IMR-90 (cell line): ENCODE results near the gene TFB1M. TPM values are rescaled to one million over a fixed set of nuclear protein-coding genes. Genes with fewer than 3 reads are reported as not detected.

Experiments
- ATAC-seq: fragments of 200-7000 bp; cut with Tn5 transposase; 2 replicates; pipeline ENCODE4 v1.9.1; 2020; ENCODE audit warnings: low read depth, mild to moderate bottlenecking, moderate library complexity
- BruUV-seq: library from RNA; stranded (reverse); fragments of 400-500 nt; replicated peaks from 2 replicates; lab custom pipeline; 2021; lab: Mats Ljungman, UMichigan
- CTCF ChIA-PET: fragments of 300-600 bp; formaldehyde crosslinking; extraction: SDS; loops from one replicate; lab custom pipeline; 2021; ENCODE audit warnings: antibody characterized with exemption; lab: Yijun Ruan, JAX
- POLR2A ChIA-PET: fragments of 300-600 bp; sonication (Branson Sonifier 250); formaldehyde crosslinking; loops from one replicate; lab custom pipeline; 2022; ENCODE audit warnings: antibody characterized with exemption; ENCODE audit not compliant: unreplicated experiment; lab: Charles Lee
- DNase-seq: peaks from one replicate; pipeline ENCODE4 v3.0.0; 2013
- H2AFZ ChIP-seq: replicated peaks from 2 replicates; pipeline ENCODE3; 2013; ENCODE audit warnings: low read length, mild to moderate bottlenecking; ENCODE audit not compliant: poor library complexity
- H2AK5ac ChIP-seq: 2 replicates; pipeline ENCODE4 v1.6.1; 2013; ENCODE audit warnings: low read depth, low read length, inconsistent platforms
- H2AK9ac ChIP-seq: replicated peaks from 2 replicates; pipeline ENCODE3; 2013; ENCODE audit warnings: mild to moderate bottlenecking, low read depth, low read length, moderate library complexity; ENCODE audit not compliant: poor library complexity
- H2BK120ac ChIP-seq: 2 replicates; pipeline ENCODE4 v1.6.1; 2013; ENCODE audit warnings: low read depth, low read length, inconsistent platforms
- H2BK15ac ChIP-seq: 3 replicates; pipeline ENCODE4 v1.6.1; 2013; ENCODE audit warnings: low read depth, low read length, inconsistent platforms
- H2BK20ac ChIP-seq: 2 replicates; pipeline ENCODE4 v1.6.1; 2013; ENCODE audit warnings: low read depth, mild to moderate bottlenecking, inconsistent platforms, low read length, moderate library complexity
- H2BK5ac ChIP-seq: 2 replicates; pipeline ENCODE4 v1.6.1; 2013; ENCODE audit warnings: mild to moderate bottlenecking, low read depth, low read length, inconsistent platforms; ENCODE audit not compliant: poor library complexity, severe bottlenecking
- H3K14ac ChIP-seq: replicated peaks from 2 replicates; pipeline ENCODE4 v1.6.1; 2013; ENCODE audit warnings: low read depth, low read length, inconsistent platforms
- H3K18ac ChIP-seq: 2 replicates; pipeline ENCODE4 v1.6.1; 2013; ENCODE audit warnings: low read depth, low read length, control low read depth
- H3K23ac ChIP-seq: 2 replicates; pipeline ENCODE4 v1.6.1; 2013; ENCODE audit warnings: low read depth, low read length, inconsistent platforms
- H3K27ac ChIP-seq: 2 replicates; pipeline ENCODE4 v1.5.1; 2013; ENCODE audit warnings: mild to moderate bottlenecking, control low read depth, low read length; ENCODE audit not compliant: insufficient read depth
- H3K27me3 ChIP-seq: 2 replicates; pipeline ENCODE4 v1.6.1; 2013; ENCODE audit warnings: low read length; ENCODE audit not compliant: control insufficient read depth, insufficient read depth
- H3K36me3 ChIP-seq: 2 replicates; pipeline ENCODE4 v1.6.1; 2013; ENCODE audit warnings: low read length, mixed read lengths; ENCODE audit not compliant: control insufficient read depth, insufficient read depth
- H3K4ac ChIP-seq: 2 replicates; pipeline ENCODE4 v1.6.1; 2013; ENCODE audit warnings: low read depth, low read length, inconsistent platforms
- H3K4me1 ChIP-seq: 2 replicates; pipeline ENCODE4 v1.6.1; 2013; ENCODE audit warnings: low read length, mixed read lengths; ENCODE audit not compliant: control insufficient read depth, insufficient read depth
- H3K4me2 ChIP-seq: 2 replicates; pipeline ENCODE4 v1.6.1; 2013; ENCODE audit warnings: low read depth, mild to moderate bottlenecking, control low read depth, low read length, moderate library complexity
- H3K4me3 ChIP-seq: 2 replicates; pipeline ENCODE4 v1.5.1; 2013; ENCODE audit warnings: low read depth, mild to moderate bottlenecking, control low read depth, low read length, moderate library complexity; ENCODE audit not compliant: insufficient read depth
- H3K56ac ChIP-seq: 2 replicates; pipeline ENCODE4 v1.6.1; 2013; ENCODE audit warnings: low read length, inconsistent platforms; ENCODE audit not compliant: insufficient read depth; ENCODE audit errors: extremely low read depth
- H3K79me1 ChIP-seq, 2 experiments: 2 replicates each; pipeline ENCODE4 v1.6.1; 2013; ENCODE audit warnings: low read length in 2 of 2, inconsistent platforms in 1 of 2, low read depth in 1 of 2
- H3K9ac ChIP-seq: 2 replicates; pipeline ENCODE4 v1.6.1; 2013; ENCODE audit warnings: low read depth, low read length, control low read depth
- H3K9me1 ChIP-seq: 2 replicates; pipeline ENCODE4 v1.6.1; 2013; ENCODE audit warnings: low read length, inconsistent platforms; ENCODE audit not compliant: insufficient read depth
- H3K9me3 ChIP-seq: 2 replicates; pipeline ENCODE4 v1.6.1; 2013; ENCODE audit warnings: low read length; ENCODE audit not compliant: control insufficient read depth, insufficient read depth
- H4K20me1 ChIP-seq: 2 replicates; pipeline ENCODE4 v1.6.1; 2013; ENCODE audit warnings: low read length, inconsistent platforms; ENCODE audit not compliant: insufficient read depth
- H4K5ac ChIP-seq: 2 replicates; pipeline ENCODE4 v1.6.1; 2013; ENCODE audit warnings: mild to moderate bottlenecking, low read depth, low read length, control low read depth
- H4K8ac ChIP-seq, 2 experiments: 2 replicates each; pipeline ENCODE4 v1.6.1; 2013; ENCODE audit warnings: low read depth in 2 of 2, low read length in 2 of 2, control low read depth in 1 of 2, inconsistent platforms in 1 of 2
- H4K91ac ChIP-seq: 2 replicates; pipeline ENCODE4 v1.6.1; 2013; ENCODE audit warnings: low read depth, low read length, inconsistent platforms; ENCODE audit not compliant: insufficient read depth
- CEBPB ChIP-seq: IDR thresholded peaks from 2 replicates; pipeline ENCODE4 v1.6.1; 2012; ENCODE audit warnings: low read depth, low read length, improper control_type of control experiment
- CHD1 ChIP-seq: IDR thresholded peaks from 2 replicates; pipeline ENCODE4 v1.6.1; 2012; ENCODE audit warnings: low read depth, low read length, improper control_type of control experiment
- MAFK ChIP-seq: IDR thresholded peaks from 2 replicates; pipeline ENCODE4 v1.6.1; 2012; ENCODE audit warnings: low read depth, low read length, improper control_type of control experiment
- WGBS, 2 experiments: methylation state at CpG; one replicate each; pipeline versions ENCODE4 v1.1.5 to v1.1.7; 2013; ENCODE audit warnings: missing lambda C conversion rate in 2 of 2; ENCODE audit not compliant: insufficient read length in 1 of 2; ENCODE audit errors: extremely low coverage in 2 of 2; 5-methylcytosine and 5-hydroxymethylcytosine counted together
- dilution Hi-C: fragments of 300-500 bp; cut with HindIII; formaldehyde crosslinking; loops from one replicate; pipeline ENCODE4 v1.14.3; 2018; ENCODE audit warnings: low sequenced_read_pairs; ENCODE audit not compliant: unreplicated experiment
- in situ Hi-C: fragments of 300-500 bp; cut with MboI; formaldehyde crosslinking; loops from 3 replicates; pipeline ENCODE4 v1.14.3; 2019; ENCODE audit warnings: low sequenced_read_pairs, inconsistent platforms, mixed read lengths
- intact Hi-C: fragments of 100-400 bp; cut with micrococcal nuclease; formaldehyde crosslinking; loops from 2 replicates; pipeline ENCODE4 v1.10.0; 2022
- polyA plus RNA-seq, 3 experiments: library from polyadenylated mRNA; depleted of rRNA; stranded (reverse); fragments of >200 nt; gene quantifications; 2 replicates each; pipeline ENCODE4 v1.2.3, GENCODE V29; 2012; ENCODE audit warnings: low replicate concordance in 1 of 3
- total RNA-seq: library from RNA; depleted of rRNA; stranded (reverse); fragments of >200 nt; gene quantifications from 2 replicates; pipeline ENCODE4 v1.2.3, GENCODE V29; 2012

Gene TFB1M
- total and polyA plus RNA-seq, 2 of the 4 experiments (the other 2 are of a cell fraction): 18.1 to 22.4 TPM

DNA sequence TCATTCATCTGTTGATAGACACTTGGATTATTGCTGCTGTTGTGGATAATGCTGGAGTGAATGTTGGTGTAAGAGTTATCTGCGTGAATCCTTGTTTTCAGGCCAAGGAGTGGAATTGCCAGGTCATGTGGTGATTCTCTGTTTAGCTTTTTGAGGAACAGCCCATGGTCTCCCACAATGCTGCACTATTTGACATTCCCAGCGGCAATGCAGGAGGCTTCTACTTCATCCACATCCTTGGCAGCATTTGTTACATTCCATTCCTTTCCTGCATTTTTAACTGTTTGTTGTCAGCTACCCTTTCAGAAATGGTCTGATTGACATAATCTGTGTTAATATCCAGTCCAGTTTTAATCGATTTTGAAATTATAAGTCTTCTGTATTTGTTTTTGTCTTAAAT lies 102.2 kb downstream of the TFB1M start:
- in situ Hi-C loops: no loop called here
- Histone ChIP-seq H2BK20ac (no peak overlapping the region), H4K5ac (no peak overlapping the region), H4K20me1 (no peaks in the 10 kb centered on the region), H3K4me1 (no peaks in the 10 kb centered on the region), H3K79me1 (no peaks in the 10 kb centered on the region), H3K4me2 (no peak overlapping the region), H2BK5ac (no peak overlapping the region), H3K9ac (no peak overlapping the region), H3K27me3 (no peaks in the 10 kb centered on the region), H3K23ac (no peak overlapping the region), H2AK9ac (peak overlapping the region; percentile 23), H2AFZ (no peak overlapping the region), H3K4ac (no peak overlapping the region), H3K4me3 (no peak overlapping the region), H2BK15ac (no peak overlapping the region), H3K14ac (no peak overlapping the region), H4K8ac (no peak overlapping the region), H3K27ac (no peak overlapping the region), H4K91ac (no peak overlapping the region), H3K56ac (no peak overlapping the region), H2BK120ac (no peak overlapping the region), H3K36me3 (peaks cover 1% of the 10 kb centered on the region), H3K9me1 (no peaks in the 10 kb centered on the region; the same call in 1 of the 2 replicates), H3K9me3 (no peaks in the 10 kb centered on the region), H2AK5ac (no peak overlapping the region), H3K18ac (no peak overlapping the region)
- no TSS peak for BruUV-seq
- DNase-seq (no peak), ATAC-seq (peak; percentile 24; the same call in 1 of the 2 replicates)
- CTCF ChIA-PET: interaction anchor here (1.0 kb wide), 1 partner anchor 12 kb away, joined by 3 read pairs; no protein-coding TSS in a partner anchor
- no peak for TF ChIP-seq CEBPB
- TF ChIP-seq CHD1: no peak
- TF ChIP-seq MAFK: no peak
- dilution Hi-C loops: no loop called here
- no CpG with 5 or more reads among the region's 3 CpGs for WGBS, 2 experiments
- POLR2A ChIA-PET: no interaction called here
- intact Hi-C loops: no loop called here
